HG02763 (cell line): Measurements from ENCODE around the gene MSI2.

ENCODE experiments used
- ATAC-seq: cut with Tn5 transposase; IDR thresholded peaks from one replicate; pipeline ENCODE4 v1.9.1; 2021; ENCODE audit warnings: mild to moderate bottlenecking, moderate library complexity; ENCODE audit not compliant: unreplicated experiment

Gene MSI2

DNA sequence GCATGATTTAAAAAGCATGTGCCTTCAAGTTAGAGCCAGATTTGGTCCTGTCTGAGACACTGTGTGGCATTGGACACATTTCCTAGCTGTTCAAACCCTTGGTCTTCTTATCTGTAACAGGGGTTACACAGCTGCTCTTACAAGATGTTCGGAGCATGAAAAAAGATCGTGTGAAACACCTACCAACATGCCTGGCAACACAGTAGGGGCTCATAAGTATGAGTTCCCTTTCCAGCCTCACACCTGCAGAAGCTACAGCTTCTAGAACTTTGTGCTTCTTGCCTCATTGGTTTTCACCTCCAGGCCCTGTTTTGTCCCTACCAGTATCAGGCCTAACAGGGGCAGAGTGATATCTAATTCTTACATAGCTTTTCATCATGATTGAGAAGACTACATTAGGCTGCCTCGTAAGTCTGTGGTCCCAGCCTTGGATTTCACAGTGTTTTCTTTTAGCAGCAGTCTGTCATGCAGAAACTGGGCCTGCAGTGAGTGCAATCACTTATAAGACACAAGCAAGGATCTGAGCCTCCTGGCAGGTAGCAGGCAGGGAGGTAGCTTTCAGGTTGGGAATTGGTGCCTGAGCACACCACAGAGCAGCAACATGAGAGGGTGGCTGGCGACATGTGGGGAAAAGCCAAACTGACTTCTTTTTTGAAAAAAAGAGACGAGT lies 410.0 kb downstream of the MSI2 start:
- ATAC-seq, result no peak

DNA sequence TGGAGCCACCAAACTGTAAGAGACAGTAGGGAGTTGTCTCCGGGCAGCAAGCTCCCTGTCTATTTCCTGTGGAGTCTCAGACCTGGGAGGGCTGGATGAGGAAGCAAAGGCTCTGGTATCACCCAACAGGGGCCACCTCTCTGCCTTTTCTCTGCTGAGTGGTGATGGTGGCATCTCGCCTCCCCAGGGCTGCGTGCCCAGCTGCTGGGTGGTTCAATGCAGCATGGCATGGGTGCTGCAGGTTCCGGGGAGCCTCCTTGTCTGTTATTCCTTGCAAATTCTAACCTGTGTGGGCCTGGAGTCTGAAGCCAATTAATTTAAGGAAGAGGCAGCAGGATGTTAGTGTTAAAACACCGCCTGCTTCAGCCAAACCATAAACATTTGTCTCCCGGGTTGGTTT lies 410.6 kb downstream of the MSI2 start:
- ATAC-seq, result no peak

DNA sequence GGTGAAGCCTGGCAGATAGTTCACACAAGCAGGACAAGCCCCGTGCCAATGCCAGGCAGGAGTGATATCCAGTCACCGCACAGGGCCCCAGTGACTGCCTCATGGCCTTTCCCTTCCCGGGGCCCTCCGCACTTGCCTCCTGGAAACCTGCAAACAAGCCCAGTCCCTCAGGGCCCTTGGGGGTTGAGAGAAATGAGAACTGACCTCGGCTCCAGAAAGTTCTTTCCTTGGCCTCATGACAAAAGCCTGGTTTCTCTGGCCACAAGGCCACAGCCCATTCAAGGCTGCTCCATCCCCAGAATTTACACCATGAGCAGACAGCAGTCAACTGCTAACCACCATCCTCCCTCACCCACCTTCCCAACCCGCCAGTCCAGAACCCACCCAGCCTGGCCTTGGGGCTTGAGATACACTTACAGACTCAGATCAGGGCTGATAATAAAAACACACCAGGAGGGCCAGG lies 411.2 kb downstream of the MSI2 start:
- no peak for ATAC-seq

GRCh38 chr17:57668332-57668731 lies 412.0 kb downstream of the MSI2 start:
- ATAC-seq, result no peak

DNA sequence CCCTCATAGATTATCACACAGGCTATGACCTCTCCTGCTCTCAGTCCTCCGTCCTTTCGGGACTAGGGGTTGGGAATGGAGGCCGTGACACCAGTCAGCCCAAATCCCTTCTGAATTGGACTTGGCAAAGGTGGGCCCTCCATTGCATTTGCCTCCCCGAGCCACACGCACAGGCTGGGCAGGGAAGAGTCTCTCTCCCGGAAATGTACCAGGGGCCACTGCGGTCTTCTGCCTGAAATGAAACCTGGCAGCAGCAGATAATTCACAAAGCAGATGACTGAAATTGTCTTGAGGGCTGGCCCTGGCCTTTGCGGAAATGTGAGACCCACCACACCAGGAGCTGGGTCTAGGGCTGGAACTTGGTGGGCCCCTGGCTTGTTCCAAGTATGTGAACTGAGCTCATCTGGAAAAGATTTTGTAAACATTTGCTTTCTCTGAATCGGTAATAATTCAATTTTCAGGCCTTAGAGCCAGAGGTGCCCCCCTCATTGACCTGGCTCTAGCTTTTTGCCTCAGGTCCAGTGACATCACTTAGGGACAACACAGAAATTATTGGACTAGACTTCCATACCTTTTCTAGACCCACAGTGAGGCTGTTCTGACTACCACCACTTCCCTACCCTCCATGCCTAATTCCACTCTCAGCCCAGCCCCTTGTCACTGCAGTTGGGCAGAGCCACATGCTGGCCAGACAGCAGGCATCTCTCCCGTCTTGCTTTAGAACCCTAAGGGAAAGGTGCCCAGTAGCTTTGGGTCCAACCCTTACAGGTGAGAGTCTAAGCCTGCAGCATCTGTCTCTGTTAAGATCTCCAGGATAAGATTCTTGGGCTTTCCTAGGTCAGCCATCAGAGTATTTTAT lies 413.6 kb downstream of the MSI2 start:
- no peak for ATAC-seq

DNA sequence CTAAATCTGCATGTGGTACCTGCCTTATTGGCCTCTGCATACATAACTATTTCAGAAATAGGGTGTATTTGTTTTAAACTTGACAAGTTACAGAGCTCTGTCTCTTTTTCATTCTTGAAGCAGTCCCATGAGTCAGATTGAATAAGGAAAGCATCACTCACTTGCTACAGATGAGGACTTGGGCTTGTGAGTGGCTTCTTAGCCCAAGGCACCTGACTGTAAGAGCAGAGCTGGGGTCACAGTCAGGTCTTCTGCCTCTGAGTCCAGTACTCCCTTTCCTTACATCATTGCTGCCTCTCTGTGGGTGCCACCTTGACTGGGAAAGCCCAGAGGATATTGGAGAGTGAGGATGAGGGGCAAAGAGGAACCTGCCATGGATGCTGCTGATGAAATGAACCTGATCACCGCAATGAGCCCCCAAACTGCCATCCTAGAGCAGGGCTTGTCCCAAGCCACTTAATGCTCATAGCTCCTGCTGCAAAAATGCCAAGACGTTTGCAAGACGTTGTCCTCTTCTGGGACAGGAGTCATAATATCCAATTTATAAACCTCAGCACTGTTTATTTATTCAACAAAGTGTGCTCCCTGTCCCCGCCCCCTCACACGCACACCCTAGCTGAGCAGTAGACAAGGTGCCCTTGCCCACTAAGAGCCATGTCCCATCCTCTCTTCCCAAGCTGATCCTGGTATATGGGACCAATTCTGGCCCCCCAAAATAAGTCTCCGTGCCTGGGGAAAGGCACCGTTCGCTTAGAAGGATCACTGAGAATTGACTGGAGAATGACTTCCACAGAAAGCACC lies 414.6 kb downstream of the MSI2 start:
- ATAC-seq, result no peak

- ATAC-seq, result no peak
Measured at GRCh38 chr17:57671667-57672632, 415.6 kb downstream of the MSI2 start.

- no peak for ATAC-seq
Measured at GRCh38 chr17:57672971-57673370, 416.6 kb downstream of the MSI2 start.

DNA sequence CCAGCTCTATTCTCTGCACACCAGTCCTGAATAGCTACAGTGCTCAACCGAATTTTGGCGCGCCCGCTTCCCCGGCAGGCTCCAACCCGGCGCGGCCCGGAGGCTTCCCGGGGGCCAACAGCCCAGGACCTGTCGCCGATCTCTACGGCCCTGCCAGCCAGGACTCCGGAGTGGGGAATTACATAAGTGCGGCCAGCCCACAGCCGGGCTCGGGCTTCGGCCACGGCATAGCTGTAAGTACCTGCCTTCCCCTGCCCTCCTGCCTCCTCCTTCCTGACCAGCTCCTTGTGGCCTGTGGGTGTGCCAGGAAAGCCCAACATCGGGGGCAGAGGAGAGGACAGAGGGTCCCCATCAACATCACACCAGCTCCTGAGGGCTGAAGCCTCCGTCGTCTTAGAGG lies 418.6 kb downstream of the MSI2 start:
- no peak for ATAC-seq

GRCh38 chr17:57675427-57676387 lies 419.4 kb downstream of the MSI2 start:
- ATAC-seq, result no peak

DNA sequence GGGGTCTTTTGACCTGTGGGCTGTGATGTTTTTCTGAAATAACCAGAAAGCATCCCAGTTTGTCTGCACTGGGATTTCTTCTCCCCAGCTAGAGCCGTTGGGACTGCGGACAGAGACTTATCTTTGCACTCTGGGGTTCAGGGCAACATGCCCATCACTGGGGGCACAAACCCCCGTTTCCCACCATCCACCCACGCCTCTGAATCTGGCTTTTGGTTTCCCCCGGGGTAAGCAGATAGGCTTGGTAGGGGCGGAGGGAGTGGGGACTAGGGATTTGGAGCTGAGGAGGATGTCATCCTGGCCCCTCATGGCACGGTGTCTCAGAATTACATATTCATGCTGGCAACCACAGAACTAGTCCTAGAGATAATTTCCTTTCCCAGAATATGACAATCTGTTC lies 420.2 kb downstream of the MSI2 start:
- no peak for ATAC-seq

DNA sequence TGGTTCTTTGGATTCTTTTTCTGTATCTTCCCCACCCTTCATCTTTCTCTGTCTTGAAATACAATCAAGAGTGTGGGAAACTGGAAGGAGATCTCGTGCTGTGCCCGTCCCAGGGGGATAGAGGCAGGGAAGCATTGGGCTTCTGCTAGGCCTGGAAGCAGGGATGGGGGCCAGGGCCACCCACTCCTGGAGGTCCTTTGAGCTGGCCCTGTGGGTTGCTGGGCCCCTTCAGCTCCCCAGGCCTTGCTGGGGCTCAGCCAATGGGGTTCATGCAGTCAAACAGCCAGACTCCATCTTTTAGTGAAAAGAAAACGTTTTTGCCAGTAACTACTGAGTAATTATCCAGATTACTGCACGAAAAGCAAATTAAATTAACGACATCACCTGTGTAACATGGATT lies 421.0 kb downstream of the MSI2 start:
- no peak for ATAC-seq

- ATAC-seq, result no peak
Measured at GRCh38 chr17:57677858-57678257, 421.5 kb downstream of the MSI2 start.

GRCh38 chr17:57678393-57678792 lies 422.1 kb downstream of the MSI2 start:
- ATAC-seq, result no peak

GRCh38 chr17:57679356-57679755 lies 423.0 kb downstream of the MSI2 start:
- no peak for ATAC-seq

DNA sequence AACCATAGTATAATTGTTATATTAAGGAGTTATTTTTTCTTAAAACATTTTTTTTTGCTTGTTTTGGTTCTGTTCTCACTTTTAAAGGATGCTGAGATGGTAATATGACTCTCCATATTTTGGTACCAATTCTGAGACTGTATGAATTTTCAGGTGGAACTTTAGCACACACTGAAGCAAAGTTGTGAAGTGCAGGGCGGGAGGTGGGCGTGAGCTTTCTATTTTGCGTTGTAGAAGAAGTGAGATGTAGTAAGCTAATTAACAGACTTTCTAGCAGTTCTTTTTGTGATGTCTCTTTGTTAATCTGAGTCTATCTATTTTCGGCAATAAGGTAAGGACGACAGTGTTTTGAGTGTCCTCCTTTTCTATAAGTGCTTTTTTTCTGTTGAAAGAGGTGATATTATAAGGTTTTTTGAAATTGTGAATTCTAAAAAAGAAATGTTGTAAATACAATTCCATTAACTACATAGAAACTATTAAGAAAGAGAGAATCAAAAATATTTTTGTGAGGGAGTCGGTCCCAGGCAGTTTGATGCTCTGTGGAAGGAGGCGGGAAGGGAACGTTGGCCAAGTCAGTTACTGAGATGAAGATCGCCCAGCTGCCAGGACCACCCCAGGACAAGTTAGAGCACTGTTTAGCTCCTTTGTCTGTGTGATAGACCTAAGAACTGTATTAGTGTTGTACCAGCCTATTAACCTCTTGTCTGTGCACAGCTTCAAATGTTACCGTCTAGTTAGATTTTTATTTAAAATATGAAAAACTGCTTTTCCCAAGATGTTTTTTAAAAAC lies 423.8 kb downstream of the MSI2 start:
- ATAC-seq, result no peak

GRCh38 chr17:57682701-57683100 lies 426.4 kb downstream of the MSI2 start:
- no peak for ATAC-seq

GRCh38 chr17:57684711-57685498 lies 428.6 kb downstream of the MSI2 start:
- ATAC-seq, result no peak
